CD4-positive, alpha-beta T cell (primary cell): Measurements from ENCODE around the gene HYDIN. TPM values are rescaled to one million over a fixed set of nuclear protein-coding genes. Genes with fewer than 3 reads are reported as not detected.
"Not testable (repeated sequence)": the region's sequence is repeated elsewhere in the genome, so short reads cannot be mapped to it uniquely, and the experiment has no call there.

Experiments
- ATAC-seq: fragments of 200-7000 bp; cut with Tn5 transposase; one replicate; pipeline ENCODE4 v1.10.0; 2022; ENCODE audit warnings: mild to moderate bottlenecking; ENCODE audit not compliant: poor library complexity
- CTCF ChIA-PET: fragments of 350-600 bp; sonication (Branson Sonifier 250); formaldehyde crosslinking; loops from one replicate; lab custom pipeline; 2021; ENCODE audit warnings: antibody characterized with exemption, inconsistent platforms; lab: Charles Lee
- POLR2A ChIA-PET: fragments of 350-600 bp; sonication (Branson Sonifier 250); formaldehyde crosslinking; loops from one replicate; lab custom pipeline; 2021; ENCODE audit warnings: antibody characterized with exemption, inconsistent platforms; lab: Charles Lee
- DNase-seq, 14 experiments: peaks; one replicate each; pipeline ENCODE4 v3.0.0-alpha.2; 2013 to 2020; ENCODE audit warnings: mixed read lengths in 2 of 14
- H3K27ac ChIP-seq, 2 donors: one replicate each; pipeline versions ENCODE4 v1.5.1 to v1.7.0; 2013; ENCODE audit warnings: low read length in 2 of 2, low read depth in 1 of 2, mild to moderate bottlenecking in 1 of 2
- H3K27me3 ChIP-seq, 2 experiments: 1 replicate in 1 of 2; 2 replicates in 1 of 2; pipeline versions ENCODE4 v1.6.1 to v1.7.0; 2013; ENCODE audit warnings: low read length in 2 of 2, control low read depth in 1 of 2, mild to moderate bottlenecking in 1 of 2, moderate library complexity in 1 of 2; ENCODE audit not compliant: insufficient read depth in 2 of 2, control insufficient read depth in 1 of 2
- H3K36me3 ChIP-seq: one replicate; pipeline ENCODE4 v1.6.1; 2013; ENCODE audit warnings: low read length, control low read depth; ENCODE audit not compliant: insufficient read depth
- H3K4me1 ChIP-seq: one replicate; pipeline ENCODE4 v1.6.1; 2013; ENCODE audit warnings: low read length, control low read depth; ENCODE audit not compliant: insufficient read depth
- H3K4me3 ChIP-seq: one replicate; pipeline ENCODE4 v1.5.1; 2013; ENCODE audit warnings: mild to moderate bottlenecking, low read length, moderate library complexity
- H3K9me3 ChIP-seq, 2 experiments: 1 replicate in 1 of 2; 2 replicates in 1 of 2; pipeline versions ENCODE4 v1.6.1 to v1.7.0; 2013; ENCODE audit warnings: low read length in 2 of 2, mild to moderate bottlenecking in 2 of 2, control low read depth in 1 of 2, moderate library complexity in 1 of 2; ENCODE audit not compliant: control insufficient read depth in 1 of 2, insufficient read depth in 1 of 2
- H3K27ac Mint-ChIP-seq: one replicate; pipeline ENCODE4 v1.8.0; 2020; ENCODE audit warnings: mixed read lengths
- H3K27me3 Mint-ChIP-seq: one replicate; pipeline ENCODE4 v1.8.0; 2021; ENCODE audit warnings: mixed read lengths
- H3K36me3 Mint-ChIP-seq: one replicate; pipeline ENCODE4 v1.8.0; 2021; ENCODE audit warnings: low read depth, mixed read lengths
- H3K4me1 Mint-ChIP-seq: one replicate; pipeline ENCODE4 v1.8.0; 2021; ENCODE audit warnings: low read depth, mixed read lengths
- H3K4me3 Mint-ChIP-seq: one replicate; pipeline ENCODE4 v1.8.0; 2020; ENCODE audit warnings: mild to moderate bottlenecking, mixed read lengths
- H3K9me3 Mint-ChIP-seq: one replicate; pipeline ENCODE4 v1.8.0; 2020; ENCODE audit warnings: mixed read lengths
- intact Hi-C, 2 experiments: fragments of 100-400 bp; cut with DNase I in 1 of 2; cut with micrococcal nuclease in 1 of 2; formaldehyde crosslinking; loops; one replicate each; pipeline versions ENCODE4 v1.15.1 to v1.9.0; 2023 to 2025; cut with DNase I, micrococcal nuclease
- total RNA-seq, 174 experiments: library from RNA in 2 of 174; stranded (reverse) in 2 of 174; gene quantifications; one replicate each; pipeline ENCODE4 v1.2.3 and lab custom pipeline; 2021 to 2026

HYDIN gene
- total RNA-seq, 2 experiments from 2014 or later, result not detected

- DNase-seq, intact Hi-C loops, ATAC-seq, H3K4me1 ChIP-seq, CTCF ChIA-PET, H3K27ac Mint-ChIP-seq, H3K9me3 ChIP-seq, H3K36me3 Mint-ChIP-seq, H3K4me3 ChIP-seq, H3K27me3 Mint-ChIP-seq, H3K4me1 Mint-ChIP-seq, H3K4me3 Mint-ChIP-seq, POLR2A ChIA-PET, H3K36me3 ChIP-seq, H3K9me3 Mint-ChIP-seq, H3K27me3 ChIP-seq, H3K27ac ChIP-seq: not testable (repeated sequence)
These were observed 342.3 kb downstream of the HYDIN start for GRCh38 chr16:70888208-70888607.

GRCh38 chr16:70884652-70885051 is 345.9 kb downstream of the HYDIN start:
- DNase-seq, H3K27ac ChIP-seq, POLR2A ChIA-PET, H3K9me3 Mint-ChIP-seq, H3K4me1 Mint-ChIP-seq, H3K9me3 ChIP-seq, H3K27me3 ChIP-seq, H3K36me3 Mint-ChIP-seq, H3K4me3 Mint-ChIP-seq, CTCF ChIA-PET, H3K36me3 ChIP-seq, H3K4me1 ChIP-seq, H3K4me3 ChIP-seq, intact Hi-C loops, H3K27me3 Mint-ChIP-seq, H3K27ac Mint-ChIP-seq, ATAC-seq: not testable (repeated sequence)

- DNase-seq, H3K27ac ChIP-seq, CTCF ChIA-PET, H3K36me3 Mint-ChIP-seq, H3K9me3 ChIP-seq, H3K27me3 ChIP-seq, H3K27ac Mint-ChIP-seq, H3K4me1 Mint-ChIP-seq, ATAC-seq, H3K36me3 ChIP-seq, POLR2A ChIA-PET, H3K4me3 Mint-ChIP-seq, H3K27me3 Mint-ChIP-seq, intact Hi-C loops, H3K4me1 ChIP-seq, H3K9me3 Mint-ChIP-seq, H3K4me3 ChIP-seq: not testable (repeated sequence)
These were observed 348.2 kb downstream of the HYDIN start for GRCh38 chr16:70882311-70882710.

GRCh38 chr16:70877895-70878294 is 352.6 kb downstream of the HYDIN start:
- DNase-seq, H3K9me3 ChIP-seq, H3K36me3 Mint-ChIP-seq, H3K4me3 ChIP-seq, H3K27ac Mint-ChIP-seq, H3K4me1 ChIP-seq, CTCF ChIA-PET, H3K4me3 Mint-ChIP-seq, H3K9me3 Mint-ChIP-seq, H3K27me3 ChIP-seq, H3K4me1 Mint-ChIP-seq, H3K27me3 Mint-ChIP-seq, intact Hi-C loops, H3K36me3 ChIP-seq, ATAC-seq, H3K27ac ChIP-seq, POLR2A ChIA-PET: not testable (repeated sequence)

GRCh38 chr16:70876442-70876841 is 354.1 kb downstream of the HYDIN start:
- DNase-seq, H3K27me3 ChIP-seq, H3K9me3 Mint-ChIP-seq, H3K36me3 ChIP-seq, intact Hi-C loops, H3K4me3 ChIP-seq, CTCF ChIA-PET, H3K27me3 Mint-ChIP-seq, H3K27ac ChIP-seq, H3K36me3 Mint-ChIP-seq, H3K27ac Mint-ChIP-seq, H3K4me1 Mint-ChIP-seq, ATAC-seq, H3K4me1 ChIP-seq, POLR2A ChIA-PET, H3K9me3 ChIP-seq, H3K4me3 Mint-ChIP-seq: not testable (repeated sequence)

- H3K27ac Mint-ChIP-seq, H3K4me1 ChIP-seq, CTCF ChIA-PET, H3K36me3 ChIP-seq, POLR2A ChIA-PET, H3K4me3 ChIP-seq, H3K4me3 Mint-ChIP-seq, ATAC-seq, H3K36me3 Mint-ChIP-seq, DNase-seq, intact Hi-C loops, H3K27me3 ChIP-seq, H3K9me3 ChIP-seq, H3K9me3 Mint-ChIP-seq, H3K27ac ChIP-seq, H3K27me3 Mint-ChIP-seq, H3K4me1 Mint-ChIP-seq: not testable (repeated sequence)
These were observed 365.8 kb downstream of the HYDIN start for GRCh38 chr16:70864698-70865097.

- H3K27me3 Mint-ChIP-seq, CTCF ChIA-PET, H3K4me1 Mint-ChIP-seq: not testable (repeated sequence)
These were observed 368.5 kb downstream of the HYDIN start for GRCh38 chr16:70861996-70862395.

More at GRCh38 chr16:70861996-70862395, 368.5 kb downstream of the HYDIN start:
- H3K4me3 ChIP-seq, H3K4me3 Mint-ChIP-seq, H3K9me3 Mint-ChIP-seq, POLR2A ChIA-PET, H3K9me3 ChIP-seq, DNase-seq, H3K27ac ChIP-seq, H3K4me1 ChIP-seq, H3K36me3 ChIP-seq, H3K36me3 Mint-ChIP-seq, ATAC-seq, H3K27me3 ChIP-seq, intact Hi-C loops, H3K27ac Mint-ChIP-seq: not testable (repeated sequence)
